DND-41 (cell line): ENCODE measurements around the gene DDX31.

Source experiments
- ATAC-seq: fragments of 200-7000 bp; cut with Tn5 transposase; 3 replicates; pipeline ENCODE4 v1.9.1; 2021; ENCODE audit warnings: low read depth; ENCODE audit not compliant: insufficient read depth
- DNase-seq: peaks from one replicate; pipeline ENCODE4 v3.0.0-alpha.2; 2020
- H2AFZ ChIP-seq: 2 replicates; pipeline ENCODE4 v1.6.0; 2012; ENCODE audit warnings: low read depth, low read length
- H3K27ac ChIP-seq: 2 replicates; pipeline ENCODE4 v1.5.1; 2012; ENCODE audit warnings: low read length, inconsistent platforms
- H3K27me3 ChIP-seq: fragments of 200-600 bp; sonication (generic); 2 replicates; pipeline ENCODE4 v1.6.0; 2012; ENCODE audit warnings: low read length, mild to moderate bottlenecking, inconsistent platforms; ENCODE audit not compliant: insufficient read depth, poor library complexity
- H3K36me3 ChIP-seq: 2 replicates; pipeline ENCODE4 v1.5.1; 2012; ENCODE audit warnings: low read length, inconsistent platforms; ENCODE audit not compliant: insufficient read depth
- H3K4me1 ChIP-seq: 2 replicates; pipeline ENCODE4 v1.5.1; 2012; ENCODE audit warnings: mild to moderate bottlenecking, low read length; ENCODE audit not compliant: insufficient read depth
- H3K4me2 ChIP-seq: 2 replicates; pipeline ENCODE4 v1.6.0; 2012; ENCODE audit warnings: mild to moderate bottlenecking, moderate library complexity, low read length, inconsistent platforms; ENCODE audit not compliant: insufficient read depth
- H3K4me3 ChIP-seq, 2 experiments: fragments of 200-600 bp in 1 of 2; shearing (Covaris generic) in 1 of 2; 2 replicates each; pipeline ENCODE4 v1.5.1; 2012 to 2016; ENCODE audit warnings: inconsistent platforms in 2 of 2, low read length in 2 of 2, mild to moderate bottlenecking in 2 of 2, low read depth in 1 of 2, moderate library complexity in 1 of 2
- H3K79me2 ChIP-seq: 2 replicates; pipeline ENCODE4 v1.6.0; 2012; ENCODE audit warnings: low read length, inconsistent platforms; ENCODE audit not compliant: insufficient read depth
- H3K9ac ChIP-seq: 2 replicates; pipeline ENCODE4 v1.6.0; 2012; ENCODE audit warnings: low read depth, mild to moderate bottlenecking, inconsistent platforms, low read length, moderate library complexity
- H3K9me3 ChIP-seq: 2 replicates; pipeline ENCODE4 v1.5.1; 2012; ENCODE audit warnings: low read length, moderate library complexity, mild to moderate bottlenecking, inconsistent platforms; ENCODE audit not compliant: insufficient read depth, severe bottlenecking
- H4K20me1 ChIP-seq: 2 replicates; pipeline ENCODE4 v1.6.0; 2012; ENCODE audit warnings: low read length; ENCODE audit not compliant: insufficient read depth
- CTCF ChIP-seq: IDR thresholded peaks from 2 replicates; pipeline ENCODE4 v1.5.1; 2012; ENCODE audit warnings: borderline replicate concordance, low read length, moderate library complexity, mild to moderate bottlenecking; ENCODE audit not compliant: poor library complexity, severe bottlenecking; ENCODE audit errors: extremely low read depth
- EZH2 ChIP-seq: IDR thresholded peaks from 3 replicates; pipeline ENCODE4 v1.6.1; 2012; ENCODE audit warnings: borderline replicate concordance, low read depth, mild to moderate bottlenecking, moderate library complexity, low read length, inconsistent platforms; ENCODE audit not compliant: severe bottlenecking

Gene DDX31

GRCh38 chr9:132656299-132656698 lies 13.5 kb downstream of the DDX31 start:
- H3K27ac ChIP-seq: no peak overlapping the region
- TF ChIP-seq CTCF: no peak
- TF ChIP-seq EZH2: no peak
- no peak overlapping the region for H2AFZ ChIP-seq
- H3K79me2 ChIP-seq: peaks cover 2% of the 10 kb centered on the region; the same call in 1 of the 2 replicates
- no peak overlapping the region for H3K4me2 ChIP-seq
- DNase-seq (no peak), ATAC-seq (no peak)
- H3K9me3 ChIP-seq: no peaks in the 10 kb centered on the region
- H3K4me3 ChIP-seq: no peak overlapping the region
- peaks cover 7% of the 10 kb centered on the region; the same call in 1 of the 2 replicates for H4K20me1 ChIP-seq
- H3K27me3 ChIP-seq: no peaks in the 10 kb centered on the region
- H3K36me3 ChIP-seq: peaks cover 67% of the 10 kb centered on the region
- no peaks in the 10 kb centered on the region for H3K4me1 ChIP-seq
- H3K9ac ChIP-seq: no peak overlapping the region

- Histone ChIP-seq H3K9me3 (no peaks in the 10 kb centered on the region), H3K27me3 (no peaks in the 10 kb centered on the region), H3K9ac (no peak overlapping the region), H4K20me1 (peaks cover under 1% of the 10 kb centered on the region; the same call in 1 of the 2 replicates), H3K4me3 (no peak overlapping the region), H3K4me1 (no peaks in the 10 kb centered on the region), H3K36me3 (peaks cover 69% of the 10 kb centered on the region), H2AFZ (no peak overlapping the region), H3K4me2 (no peak overlapping the region), H3K79me2 (no peaks in the 10 kb centered on the region), H3K27ac (no peak overlapping the region)
- no peak for ATAC-seq
- peak; percentile 41 for TF ChIP-seq CTCF
- no peak for TF ChIP-seq EZH2
- peak; percentile 10 for DNase-seq
Measured at GRCh38 chr9:132651259-132651658, 18.5 kb downstream of the DDX31 start.

GRCh38 chr9:132648685-132649084 lies 21.1 kb downstream of the DDX31 start:
- Histone ChIP-seq H3K4me1 (no peaks in the 10 kb centered on the region), H4K20me1 (no peaks in the 10 kb centered on the region), H3K4me3 (no peak overlapping the region), H3K4me2 (no peak overlapping the region), H3K27ac (no peak overlapping the region), H3K27me3 (no peaks in the 10 kb centered on the region), H3K9me3 (no peaks in the 10 kb centered on the region), H3K36me3 (peaks cover 84% of the 10 kb centered on the region), H3K79me2 (no peaks in the 10 kb centered on the region), H3K9ac (no peak overlapping the region), H2AFZ (no peak overlapping the region)
- ATAC-seq (no peak), DNase-seq (no peak)
- no peak for TF ChIP-seq CTCF
- TF ChIP-seq EZH2: no peak

GRCh38 chr9:132648283-132648682 lies 21.5 kb downstream of the DDX31 start:
- Histone ChIP-seq H2AFZ (no peak overlapping the region), H3K9ac (no peak overlapping the region), H4K20me1 (no peaks in the 10 kb centered on the region), H3K4me3 (no peak overlapping the region), H3K9me3 (no peaks in the 10 kb centered on the region), H3K27ac (no peak overlapping the region), H3K79me2 (no peaks in the 10 kb centered on the region), H3K4me1 (no peaks in the 10 kb centered on the region), H3K27me3 (no peaks in the 10 kb centered on the region), H3K4me2 (no peak overlapping the region), H3K36me3 (peaks cover 88% of the 10 kb centered on the region)
- no peak for TF ChIP-seq CTCF
- no peak for TF ChIP-seq EZH2
- DNase-seq (no peak), ATAC-seq (no peak)
